GM12878 (cell line): ENCODE results near the gene PHC1. TPM values are rescaled to one million over a fixed set of nuclear protein-coding genes. Genes with fewer than 3 reads are reported as not detected.
"Not testable (repeated sequence)": the region's sequence is repeated elsewhere in the genome, so short reads cannot be mapped to it uniquely, and the experiment has no call there.

Source experiments
- ATAC-seq: fragments of 200-7000 bp; cut with Tn5 transposase; 3 replicates; pipeline ENCODE4 v1.9.1; 2020; ENCODE audit warnings: mild to moderate bottlenecking, moderate library complexity
- BruUV-seq: library from RNA; stranded (reverse); fragments of 400-500 nt; replicated peaks from 2 replicates; lab custom pipeline; 2021; lab: Mats Ljungman, UMichigan
- CTCF ChIA-PET: fragments of 300-600 bp; sonication (Branson Sonifier 250); formaldehyde crosslinking; extraction: SDS; loops from one replicate; lab custom pipeline; 2021; ENCODE audit warnings: inconsistent platforms; lab: Yijun Ruan, JAX
- POLR2A ChIA-PET: fragments of 350-600 bp; formaldehyde crosslinking; extraction: SDS; loops from one replicate; lab custom pipeline; 2021; ENCODE audit warnings: inconsistent platforms; lab: Charles Lee
- RAD21 ChIA-PET: fragments of 300-600 bp; sonication (Branson Sonifier 250); formaldehyde crosslinking; loops from one replicate; lab custom pipeline; 2023; ENCODE audit warnings: antibody characterized with exemption; ENCODE audit not compliant: unreplicated experiment; lab: Charles Lee
- SMC1A ChIA-PET: fragments of 300-600 bp; sonication (Branson Sonifier 250); formaldehyde crosslinking; loops from one replicate; lab custom pipeline; 2023; ENCODE audit not compliant: unreplicated experiment, uncharacterized antibody; lab: Charles Lee
- DNase-seq: peaks from one replicate; pipeline ENCODE4 v3.0.0-alpha.2; 2011; ENCODE audit warnings: low read depth, low spot score
- FAIRE-seq: peaks from 3 replicates; lab custom pipeline; 2011; peaks lifted over from hg19 to GRCh38; lab: Jason Lieb, UNC
- H2AFZ ChIP-seq: 2 replicates; pipeline ENCODE4 v1.6.0; 2011; ENCODE audit warnings: low read depth, low read length, control low read depth; ENCODE audit not compliant: control insufficient read depth
- H3K27ac ChIP-seq: 2 replicates; pipeline ENCODE4 v1.5.1; 2011; ENCODE audit warnings: control low read depth; ENCODE audit not compliant: control insufficient read depth, insufficient read depth
- H3K27me3 ChIP-seq, 2 experiments: replicated peaks in 1 of 2; 2 replicates each; pipeline versions ENCODE4 v1.6.0 to v1.6.1; 2011; ENCODE audit warnings: low read length in 1 of 2; ENCODE audit not compliant: control insufficient read depth in 2 of 2, insufficient read depth in 2 of 2
- H3K36me3 ChIP-seq, 2 experiments: 2 replicates each; pipeline ENCODE4 v1.5.1; 2011; ENCODE audit warnings: low read length in 1 of 2; ENCODE audit not compliant: control insufficient read depth in 2 of 2, insufficient read depth in 2 of 2
- H3K4me1 ChIP-seq: 2 replicates; pipeline ENCODE4 v1.6.1; 2011; ENCODE audit warnings: mild to moderate bottlenecking, low read length, moderate library complexity, mixed read lengths; ENCODE audit not compliant: control insufficient read depth, insufficient read depth
- H3K4me2 ChIP-seq: 2 replicates; pipeline ENCODE4 v1.6.0; 2011; ENCODE audit warnings: control low read depth; ENCODE audit not compliant: control insufficient read depth, insufficient read depth
- H3K4me3 ChIP-seq: fragments of 200-600 bp; sonication (generic); 2 replicates; pipeline ENCODE4 v1.5.1; 2016
- H3K79me2 ChIP-seq: 2 replicates; pipeline ENCODE4 v1.6.0; 2011; ENCODE audit warnings: low read length; ENCODE audit not compliant: control insufficient read depth, insufficient read depth
- H3K9ac ChIP-seq: 2 replicates; pipeline ENCODE4 v1.8.0; 2011; ENCODE audit warnings: low read length, control low read depth, mixed read lengths; ENCODE audit not compliant: control insufficient read depth, insufficient read depth
- H3K9me3 ChIP-seq: replicated peaks from 3 replicates; pipeline ENCODE4 v1.5.1; 2011; ENCODE audit warnings: mild to moderate bottlenecking, low read length; ENCODE audit not compliant: control insufficient read depth, insufficient read depth
- H4K20me1 ChIP-seq: 2 replicates; pipeline ENCODE4 v1.6.0; 2011; ENCODE audit not compliant: control insufficient read depth, insufficient read depth
- BCL11A ChIP-seq: IDR thresholded peaks from 2 replicates; pipeline ENCODE4 v1.6.1; 2011; ENCODE audit warnings: low read depth, low read length
- CEBPZ ChIP-seq: fragments of 150-350 bp; IDR thresholded peaks from 2 replicates; pipeline ENCODE4 v1.6.1; 2016; ENCODE audit warnings: low read depth, low read length
- CHD1 ChIP-seq: IDR thresholded peaks from 2 replicates; pipeline ENCODE4 v1.6.1; 2012; ENCODE audit warnings: low read depth, low read length, improper control_type of control experiment
- CHD2 ChIP-seq: IDR thresholded peaks from 2 replicates; pipeline ENCODE4 v1.6.1; 2011; ENCODE audit warnings: low read depth, low read length, improper control_type of control experiment, borderline replicate concordance
- EGR1 ChIP-seq, 2 experiments: IDR thresholded peaks; 1 replicate in 1 of 2; 2 replicates in 1 of 2; pipeline ENCODE4 v1.6.1; 2011 to 2012; ENCODE audit warnings: low read depth in 2 of 2, low read length in 2 of 2, borderline replicate concordance in 1 of 2, mild to moderate bottlenecking in 1 of 2, moderate library complexity in 1 of 2
- GABPA ChIP-seq: IDR thresholded peaks from 2 replicates; pipeline ENCODE4 v1.6.1; 2014; ENCODE audit warnings: antibody characterized with exemption, low read depth, mild to moderate bottlenecking, inconsistent platforms
- JUND ChIP-seq: IDR thresholded peaks from 2 replicates; pipeline ENCODE4 v1.6.1; 2012; ENCODE audit warnings: low read depth, mild to moderate bottlenecking, low read length, improper control_type of control experiment, moderate library complexity
- NFYA ChIP-seq: IDR thresholded peaks from 2 replicates; pipeline ENCODE4 v1.6.1; 2011; ENCODE audit warnings: low read depth, mild to moderate bottlenecking, low read length, improper control_type of control experiment, borderline replicate concordance
- PBX3 ChIP-seq: IDR thresholded peaks from 2 replicates; pipeline ENCODE4 v1.6.1; 2011; ENCODE audit warnings: mild to moderate bottlenecking, low read depth, low read length, moderate library complexity; ENCODE audit not compliant: insufficient replicate concordance
- ZZZ3 ChIP-seq: IDR thresholded peaks from 2 replicates; pipeline ENCODE4 v1.6.1; 2011; ENCODE audit warnings: low read depth; ENCODE audit not compliant: control insufficient read depth, insufficient read length
- WGBS: methylation state at CpG from one replicate; pipeline ENCODE4 v1.1.6; 2016; ENCODE audit warnings: low lambda C conversion rate; ENCODE audit not compliant: insufficient replicate concordance, insufficient coverage; ENCODE audit errors: missing lambda C conversion rate; 5-methylcytosine and 5-hydroxymethylcytosine counted together
- in situ Hi-C: fragments of 300-500 bp; cut with MboI; formaldehyde crosslinking; loops from 9 replicates; pipeline ENCODE4 v1.14.3; 2018; ENCODE audit warnings: mixed read lengths
- intact Hi-C: fragments of 100-400 bp; cut with micrococcal nuclease; formaldehyde crosslinking; loops from one replicate; pipeline ENCODE4 v1.14.2; 2022; ENCODE audit not compliant: unreplicated experiment
- polyA plus RNA-seq, 11 experiments: library from polyadenylated mRNA; depleted of rRNA in 4 of 11; unstranded in 6 of 11; stranded (reverse) in 5 of 11; fragments of >200 nt; fragmentation: Nextera tagmentation in 4 of 11; fragmentation: Illumina TruSeq in 1 of 11; extraction: Ambion mirVana in 4 of 11; extraction: Trizol in 1 of 11; gene quantifications; 1 replicate in 1 of 11; 2 replicates in 10 of 11; pipeline versions ENCODE4 v1.2.1 to v1.2.3, GENCODE V29; 2011 to 2016; ENCODE audit warnings: inconsistent platforms in 2 of 11, missing spikeins in 2 of 11, low read depth in 1 of 11
- total RNA-seq, 4 experiments: library from RNA; depleted of rRNA in 3 of 4; stranded (reverse); fragments of >200 nt in 3 of 4; fragmentation: Illumina TruSeq in 1 of 4; extraction: Trizol in 1 of 4; gene quantifications; 2 replicates each; pipeline versions ENCODE4 v1.2.1 to v1.2.3, GENCODE V29; 2013 to 2021

PHC1 gene
- total and polyA plus RNA-seq, 10 of the 15 experiments (the other 5 are each of a cell fraction or from before 2014, with no cell fraction given) = 0.50 to 16.3 (median 2.1) TPM

DNA sequence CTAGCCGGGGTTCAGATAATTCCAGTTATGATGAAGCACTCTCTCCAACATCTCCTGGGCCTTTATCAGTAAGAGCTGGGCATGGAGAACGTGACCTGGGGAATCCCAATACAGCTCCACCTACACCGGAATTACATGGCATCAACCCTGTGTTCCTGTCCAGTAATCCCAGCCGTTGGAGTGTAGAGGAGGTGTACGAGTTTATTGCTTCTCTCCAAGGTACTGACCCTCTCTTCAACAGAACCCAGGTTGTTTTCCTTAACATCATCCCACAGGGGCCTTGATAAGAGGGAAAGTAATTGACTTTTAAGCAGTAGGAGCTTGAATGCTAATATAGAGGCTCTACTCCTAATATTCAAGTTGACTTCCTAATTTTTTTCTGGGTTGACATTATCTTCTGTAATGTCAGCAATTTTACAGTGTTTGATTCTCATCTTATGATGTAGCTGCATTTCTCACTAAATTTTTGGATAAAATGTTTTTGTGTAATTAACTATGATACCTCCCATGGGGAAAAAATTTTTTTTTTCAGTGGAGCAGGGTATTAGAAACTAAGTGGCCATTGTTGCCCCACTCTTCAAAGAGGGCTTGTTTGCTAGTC lies 23.6 kb downstream of the PHC1 start:
- intact Hi-C loops, H3K27ac ChIP-seq, RAD21 ChIA-PET, H4K20me1 ChIP-seq, SMC1A ChIA-PET, H3K4me3 ChIP-seq, DNase-seq, ATAC-seq, H2AFZ ChIP-seq, H3K9ac ChIP-seq, H3K27me3 ChIP-seq, H3K4me1 ChIP-seq, POLR2A ChIA-PET, BruUV-seq, H3K4me2 ChIP-seq, H3K9me3 ChIP-seq, H3K79me2 ChIP-seq, in situ Hi-C loops, FAIRE-seq: not testable (repeated sequence)
- H3K36me3 ChIP-seq = peaks cover 4 to 14% of the 10 kb centered on the region in 2 experiments
- WGBS = 97% methylated on average over 3 of the region's 5 CpGs
- CTCF ChIA-PET = interaction anchor here (0.6 to 0.8 kb wide), 2 partner anchors 12 to 16 kb away, joined by 3 read pairs; partner anchors contain the start of gene M6PR

- ChIA-PET CTCF (interaction anchor here (1.1 kb wide), 2 partner anchors 9 to 107 kb away, joined by 3 read pairs; no protein-coding TSS in a partner anchor), POLR2A (interaction anchor here (0.6 kb wide), 2 partner anchors 14 to 68 kb away, joined by 3 to 4 read pairs; no protein-coding TSS in a partner anchor), SMC1A (interaction anchor here (0.6 kb wide), 1 partner anchor 117 kb away, joined by 3 read pairs; no protein-coding TSS in a partner anchor), RAD21 (no interaction called here)
- intact Hi-C loops = no loop called here
- DNase-seq = no peak
- no peaks in the 10 kb centered on the region for H3K27me3 ChIP-seq
- peaks cover 11% of the 10 kb centered on the region for H3K79me2 ChIP-seq
- H3K4me2 ChIP-seq = no peak overlapping the region
- no peak overlapping the region for H2AFZ ChIP-seq
- H3K4me3 ChIP-seq = no peak overlapping the region
- H3K36me3 ChIP-seq = peaks cover 8 to 34% of the 10 kb centered on the region in 2 experiments
- ATAC-seq = no peak
- no TSS peak for BruUV-seq
- 69% methylated on average over 4 of the region's 5 CpGs for WGBS
- no peaks in the 10 kb centered on the region for H3K9me3 ChIP-seq
- no peak for FAIRE-seq
- H3K4me1 ChIP-seq = no peaks in the 10 kb centered on the region
- no peaks in the 10 kb centered on the region for H4K20me1 ChIP-seq
- in situ Hi-C loops = no loop called here
- H3K9ac ChIP-seq = no peak overlapping the region
- H3K27ac ChIP-seq = no peak overlapping the region
- no peak for TF ChIP-seq GABPA
- no peak for TF ChIP-seq EGR1 (IDR thresholded peaks at IDR 0.05; ENCODE audit: borderline replicate concordance in 1 of 2, low read depth in 2 of 2, low read length in 2 of 2)
- no peak for TF ChIP-seq CHD2
- no peak for TF ChIP-seq ZZZ3
- TF ChIP-seq NFYA = no peak
- TF ChIP-seq CHD1 = no peak
- no peak for TF ChIP-seq PBX3
- TF ChIP-seq CEBPZ = no peak
- no peak for TF ChIP-seq BCL11A
- TF ChIP-seq JUND = no peak
Observed at GRCh38 chr12:8941691-8942478, 27.6 kb downstream of the PHC1 start.
